ENCODE data around the gene GRIK2. TPM values are rescaled to one million over a fixed set of nuclear protein-coding genes. Genes with fewer than 3 reads are reported as not detected.

GRIK2 gene
- total and polyA plus RNA-seq, 2 of the 4 experiments (the other 2 are of a cell fraction) = 8.2 to 15.2 TPM

- no peak for TF ChIP-seq MAFK (IDR thresholded peaks at IDR 0.05; ENCODE audit: low read depth, low read length)
- Histone ChIP-seq H3K9me3 (ENCODE audit: control insufficient read depth, insufficient read depth, low read length) (no peaks in the 10 kb centered on the region), H4K91ac (ENCODE audit: insufficient read depth, low read depth, low read length) (no peak overlapping the region), H3K18ac (ENCODE audit: low read depth, low read length) (no peak overlapping the region), H2BK5ac (ENCODE audit: low read depth, low read length, poor library complexity, severe bottlenecking) (no peak overlapping the region), H3K4me3 (ENCODE audit: insufficient read depth, low read depth, low read length) (no peak overlapping the region), H4K8ac (ENCODE audit: low read depth in 2 of 2, low read length in 2 of 2) (no peak overlapping the region), H3K4me2 (ENCODE audit: low read depth, low read length) (no peak overlapping the region), H3K79me1 (ENCODE audit: low read depth in 1 of 2, low read length in 2 of 2) (no peaks in the 10 kb centered on the region; a peak in 2 of 4 replicates), H4K20me1 (ENCODE audit: insufficient read depth, low read length) (no peaks in the 10 kb centered on the region), H3K9me1 (ENCODE audit: insufficient read depth, low read length) (no peaks in the 10 kb centered on the region), H3K4ac (ENCODE audit: low read depth, low read length) (no peak overlapping the region), H4K5ac (ENCODE audit: low read depth, low read length) (no peak overlapping the region), H2AK5ac (ENCODE audit: low read depth, low read length) (no peak overlapping the region), H2BK15ac (ENCODE audit: low read depth, low read length) (no peak overlapping the region), H2AFZ (replicated peaks; ENCODE audit: low read length, poor library complexity) (no peak overlapping the region), H3K23ac (ENCODE audit: low read depth, low read length) (no peak overlapping the region), H3K27ac (ENCODE audit: insufficient read depth, low read length) (no peak overlapping the region), H3K56ac (ENCODE audit: extremely low read depth, insufficient read depth, low read length) (no peak overlapping the region), H3K14ac (replicated peaks; ENCODE audit: low read depth, low read length) (no peak overlapping the region), H3K4me1 (ENCODE audit: control insufficient read depth, insufficient read depth, low read length) (peaks cover 2% of the 10 kb centered on the region; the same call in 1 of the 2 replicates), H3K36me3 (ENCODE audit: control insufficient read depth, insufficient read depth, low read length) (peaks cover 3% of the 10 kb centered on the region; the same call in 1 of the 2 replicates), H2BK20ac (ENCODE audit: low read depth, low read length) (no peak overlapping the region), H3K27me3 (ENCODE audit: control insufficient read depth, insufficient read depth, low read length) (no peaks in the 10 kb centered on the region), H3K9ac (ENCODE audit: low read depth, low read length) (no peak overlapping the region), H2AK9ac (replicated peaks; ENCODE audit: low read depth, low read length, poor library complexity) (no peak overlapping the region), H2BK120ac (ENCODE audit: low read depth, low read length) (no peak overlapping the region)
- DNase-seq (no peak), ATAC-seq (ENCODE audit: low read depth) (no peak)
- ChIA-PET CTCF (no interaction called here), POLR2A (ENCODE audit: unreplicated experiment) (no interaction called here)
- WGBS, 2 experiments (ENCODE audit: extremely low coverage in 2 of 2, insufficient read length in 1 of 2) = no CpG with 5 or more reads among the region's 5 CpGs
- dilution Hi-C loops (cut with HindIII; ENCODE audit: low sequenced_read_pairs, unreplicated experiment) (no loop called here), intact Hi-C loops (cut with micrococcal nuclease) (no loop called here), in situ Hi-C loops (cut with MboI; ENCODE audit: low sequenced_read_pairs) (no loop called here)
- no TSS peak for BruUV-seq (replicated peaks)
Observed at GRCh38 chr6:101433141-101433540, 39.6 kb downstream of the GRIK2 start.

All from IMR-90 (cell line).